Activated CD4-positive, alpha-beta T cell treated with anti-CD3 and anti-CD28 coated beads, Interleukin-2, Interleukin-6, amounts not matched to agents 100 ng/mL and 50 ng/mL, durations not matched to agents 16 hours and 8 hours (primary cell): ENCODE data around the gene KIF15.
"Not testable (repeated sequence)": the region's sequence is repeated elsewhere in the genome, so short reads cannot be mapped to it uniquely, and the experiment has no call there.

Experiments used
- DNase-seq: peaks from one replicate; pipeline ENCODE4 v3.0.0-alpha.2; 2020

Gene KIF15, protein sequence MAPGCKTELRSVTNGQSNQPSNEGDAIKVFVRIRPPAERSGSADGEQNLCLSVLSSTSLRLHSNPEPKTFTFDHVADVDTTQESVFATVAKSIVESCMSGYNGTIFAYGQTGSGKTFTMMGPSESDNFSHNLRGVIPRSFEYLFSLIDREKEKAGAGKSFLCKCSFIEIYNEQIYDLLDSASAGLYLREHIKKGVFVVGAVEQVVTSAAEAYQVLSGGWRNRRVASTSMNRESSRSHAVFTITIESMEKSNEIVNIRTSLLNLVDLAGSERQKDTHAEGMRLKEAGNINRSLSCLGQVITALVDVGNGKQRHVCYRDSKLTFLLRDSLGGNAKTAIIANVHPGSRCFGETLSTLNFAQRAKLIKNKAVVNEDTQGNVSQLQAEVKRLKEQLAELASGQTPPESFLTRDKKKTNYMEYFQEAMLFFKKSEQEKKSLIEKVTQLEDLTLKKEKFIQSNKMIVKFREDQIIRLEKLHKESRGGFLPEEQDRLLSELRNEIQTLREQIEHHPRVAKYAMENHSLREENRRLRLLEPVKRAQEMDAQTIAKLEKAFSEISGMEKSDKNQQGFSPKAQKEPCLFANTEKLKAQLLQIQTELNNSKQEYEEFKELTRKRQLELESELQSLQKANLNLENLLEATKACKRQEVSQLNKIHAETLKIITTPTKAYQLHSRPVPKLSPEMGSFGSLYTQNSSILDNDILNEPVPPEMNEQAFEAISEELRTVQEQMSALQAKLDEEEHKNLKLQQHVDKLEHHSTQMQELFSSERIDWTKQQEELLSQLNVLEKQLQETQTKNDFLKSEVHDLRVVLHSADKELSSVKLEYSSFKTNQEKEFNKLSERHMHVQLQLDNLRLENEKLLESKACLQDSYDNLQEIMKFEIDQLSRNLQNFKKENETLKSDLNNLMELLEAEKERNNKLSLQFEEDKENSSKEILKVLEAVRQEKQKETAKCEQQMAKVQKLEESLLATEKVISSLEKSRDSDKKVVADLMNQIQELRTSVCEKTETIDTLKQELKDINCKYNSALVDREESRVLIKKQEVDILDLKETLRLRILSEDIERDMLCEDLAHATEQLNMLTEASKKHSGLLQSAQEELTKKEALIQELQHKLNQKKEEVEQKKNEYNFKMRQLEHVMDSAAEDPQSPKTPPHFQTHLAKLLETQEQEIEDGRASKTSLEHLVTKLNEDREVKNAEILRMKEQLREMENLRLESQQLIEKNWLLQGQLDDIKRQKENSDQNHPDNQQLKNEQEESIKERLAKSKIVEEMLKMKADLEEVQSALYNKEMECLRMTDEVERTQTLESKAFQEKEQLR (N-terminal part only)

DNA sequence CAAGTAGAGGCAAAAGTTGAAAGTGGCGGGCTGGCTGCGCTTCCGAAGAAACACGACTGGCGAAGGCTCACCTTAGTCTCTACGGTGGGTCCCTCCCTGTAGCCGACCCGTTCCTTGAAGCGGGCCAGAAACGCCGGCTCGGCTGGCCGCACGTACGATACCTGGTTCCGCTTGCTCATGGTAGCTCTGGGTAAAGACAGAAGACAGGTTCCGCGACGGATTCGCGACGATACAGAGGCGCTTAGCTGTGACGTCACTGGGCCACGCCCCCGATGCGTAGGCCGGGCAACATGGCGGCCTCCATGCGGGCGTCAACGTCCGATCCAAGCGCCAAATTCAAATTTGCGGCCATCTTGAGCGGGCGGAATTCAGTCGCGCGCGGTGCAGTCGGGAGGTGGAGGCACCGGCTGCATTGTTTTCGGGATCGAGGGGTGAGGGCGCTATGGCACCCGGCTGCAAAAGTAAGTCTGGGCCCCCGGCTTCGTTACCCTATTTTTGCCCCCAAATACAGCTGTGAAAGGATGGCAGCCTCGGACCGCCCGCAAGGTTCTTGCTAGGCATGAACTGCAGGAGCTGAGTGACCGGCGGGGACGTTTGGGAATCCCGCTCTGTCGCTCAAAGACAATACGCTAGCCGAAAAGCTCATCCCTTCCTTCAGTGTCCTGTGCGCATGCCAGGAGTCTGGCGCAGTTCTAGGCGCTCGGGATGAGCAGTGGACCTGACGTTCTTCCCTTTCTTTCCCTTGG, at the start of gene KIF15, which contains the start of gene KIAA1143:
TSS of gene KIF15 (plus strand) at position 371 of the 746 bp plus-strand sequence. CDS start at position 443, 72 bp downstream.
TSS of gene KIAA1143 (minus strand) at position 196 of the 746 bp plus-strand sequence. CDS start at position 179, 17 bp downstream.
- DNase-seq: peak; percentile 97

- peak; percentile 25 for DNase-seq
These were observed 49.0 kb upstream of the KIF15 start, which contains the start of gene ZNF502 for GRCh38 chr3:44712455-44713075. Gene ZNF502 (plus strand): TSS chr3:44712660. CDS start chr3:44720262, 7,602 bp downstream.

DNA sequence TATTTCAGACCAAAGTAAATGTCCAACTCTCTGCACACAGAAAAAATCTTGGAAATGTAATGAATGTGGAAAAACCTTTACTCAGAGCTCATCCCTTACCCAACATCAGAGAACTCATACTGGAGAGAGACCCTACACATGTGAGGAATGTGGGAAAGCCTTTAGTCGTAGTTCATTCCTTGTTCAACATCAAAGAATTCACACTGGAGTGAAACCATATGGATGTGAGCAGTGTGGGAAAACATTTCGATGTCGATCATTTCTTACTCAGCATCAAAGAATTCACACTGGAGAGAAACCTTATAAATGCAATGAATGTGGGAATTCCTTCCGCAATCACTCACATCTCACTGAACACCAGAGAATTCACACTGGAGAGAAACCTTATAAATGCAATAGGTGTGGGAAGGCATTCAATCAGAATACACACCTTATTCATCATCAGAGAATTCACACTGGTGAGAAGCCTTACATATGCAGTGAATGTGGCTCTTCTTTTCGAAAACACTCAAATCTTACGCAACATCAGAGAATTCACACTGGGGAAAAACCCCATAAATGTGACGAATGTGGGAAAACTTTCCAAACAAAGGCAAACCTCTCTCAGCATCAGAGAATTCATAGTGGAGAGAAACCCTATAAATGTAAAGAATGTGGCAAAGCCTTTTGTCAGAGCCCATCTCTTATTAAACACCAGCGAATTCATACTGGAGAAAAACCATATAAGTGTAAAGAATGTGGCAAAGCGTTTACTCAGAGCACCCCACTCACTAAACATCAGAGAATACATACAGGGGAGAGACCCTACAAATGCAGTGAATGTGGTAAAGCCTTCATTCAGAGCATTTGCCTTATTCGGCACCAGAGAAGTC, 40.1 kb upstream of the KIF15 start:
- no peak for DNase-seq

DNA sequence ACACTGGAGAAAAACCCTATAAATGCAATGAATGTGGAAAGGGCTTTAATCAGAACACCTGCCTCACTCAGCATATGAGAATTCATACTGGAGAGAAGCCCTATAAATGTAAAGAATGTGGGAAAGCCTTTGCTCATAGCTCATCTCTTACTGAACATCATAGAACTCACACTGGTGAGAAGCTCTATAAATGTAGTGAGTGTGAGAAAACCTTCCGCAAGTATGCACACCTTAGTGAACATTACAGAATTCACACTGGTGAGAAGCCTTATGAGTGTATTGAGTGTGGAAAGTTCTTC, 39.5 kb upstream of the KIF15 start:
- DNase-seq: no peak

- DNase-seq: peak; percentile 70
These were observed 32.1 kb upstream of the KIF15 start, which contains the start of gene ZNF501 for GRCh38 chr3:44729384-44729910. Gene ZNF501 (plus strand): TSS chr3:44729635. CDS start chr3:44734422, 4,787 bp downstream.

DNA sequence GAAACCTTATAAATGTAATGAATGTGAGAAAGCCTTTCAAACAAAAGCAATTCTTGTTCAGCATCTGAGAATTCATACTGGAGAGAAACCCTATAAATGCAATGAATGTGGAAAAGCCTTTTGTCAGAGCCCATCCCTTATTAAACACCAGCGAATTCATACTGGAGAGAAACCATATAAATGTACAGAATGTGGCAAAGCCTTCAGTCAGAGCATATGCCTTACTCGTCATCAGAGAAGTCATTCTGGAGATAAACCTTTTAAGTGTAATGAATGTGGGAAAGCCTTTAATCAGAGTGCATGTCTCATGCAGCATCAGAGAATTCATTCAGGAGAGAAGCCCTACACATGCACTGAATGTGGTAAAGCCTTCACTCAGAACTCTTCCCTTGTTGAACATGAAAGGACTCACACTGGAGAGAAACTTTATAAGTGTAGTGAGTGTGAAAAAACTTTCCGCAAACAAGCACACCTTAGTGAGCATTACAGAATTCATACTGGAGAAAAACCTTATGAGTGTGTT, 26.9 kb upstream of the KIF15 start:
- DNase-seq: no peak

DNA sequence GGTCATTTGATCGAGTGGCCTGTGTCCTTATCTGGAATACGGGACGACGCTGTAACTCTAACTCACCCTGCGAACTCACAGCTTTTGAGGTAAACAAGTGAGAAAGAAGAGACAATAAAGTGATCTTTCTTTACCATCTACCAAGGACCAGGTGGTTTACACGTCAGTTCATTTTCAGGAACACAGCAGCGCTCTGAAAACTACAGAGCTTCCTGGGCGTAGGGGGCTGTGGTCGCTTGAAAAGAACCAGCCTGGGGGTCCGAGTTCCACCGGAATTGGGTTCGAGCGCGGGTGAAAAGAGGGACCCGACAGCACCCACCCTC, 532 bp upstream of the KIF15 start:
- no peak for DNase-seq

GRCh38 chr3:44762170-44762677, 630 bp downstream of the KIF15 start:
- DNase-seq: peak; percentile 8

DNA sequence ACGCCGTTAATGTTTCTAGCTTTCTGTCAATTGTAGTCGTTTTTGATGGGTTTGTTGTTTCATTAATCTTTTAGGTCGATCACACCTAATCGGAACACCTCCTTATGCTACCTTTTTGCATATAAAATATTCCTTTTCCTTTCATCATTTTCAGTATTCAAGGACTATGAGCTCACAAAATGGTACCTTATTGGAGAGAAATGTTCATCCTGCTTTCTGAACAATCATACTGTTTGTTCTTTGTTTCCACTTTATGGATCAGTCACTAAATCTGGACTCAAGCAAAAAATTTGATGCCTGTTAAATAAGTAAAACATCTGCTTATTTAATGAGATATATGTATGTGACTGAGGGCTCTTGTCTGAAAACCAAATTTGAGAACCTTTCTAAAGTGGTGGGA, 1.1 kb downstream of the KIF15 start:
- DNase-seq: no peak

GRCh38 chr3:44764248-44764647, 2.7 kb downstream of the KIF15 start:
- DNase-seq: no peak

DNA sequence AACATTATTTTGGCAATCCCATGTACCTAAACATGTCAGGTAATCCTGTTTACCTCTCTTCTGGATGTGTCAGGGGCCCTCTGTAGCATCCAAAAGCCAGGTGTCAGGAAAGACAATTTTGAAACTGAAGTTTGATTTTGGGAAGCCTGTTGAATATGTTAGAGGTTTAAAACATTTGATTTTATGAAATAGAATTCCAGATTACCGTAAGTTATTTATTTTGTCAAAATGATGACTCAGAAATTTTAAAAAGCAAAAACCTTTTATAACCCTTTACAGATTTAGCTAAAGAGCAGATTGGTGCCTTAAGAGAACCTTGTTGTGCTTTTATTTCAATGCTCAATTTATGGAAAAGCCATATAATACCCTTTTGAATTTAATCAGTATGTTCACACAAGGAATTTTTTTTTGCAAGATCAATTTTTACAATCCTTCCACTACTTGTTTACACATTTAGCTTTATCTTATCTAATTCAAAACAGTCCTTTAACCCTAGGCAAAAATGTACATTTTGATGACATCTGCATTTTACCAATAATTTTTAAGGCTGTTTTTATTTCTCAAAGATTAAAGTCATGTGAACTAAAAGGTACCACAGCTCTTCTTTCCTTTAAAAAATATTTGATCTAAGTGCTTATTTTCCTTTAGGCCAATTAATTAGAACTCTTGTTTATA, 10.0 kb downstream of the KIF15 start:
- no peak for DNase-seq

GRCh38 chr3:44772099-44772442, 10.5 kb downstream of the KIF15 start:
- no peak for DNase-seq

DNA sequence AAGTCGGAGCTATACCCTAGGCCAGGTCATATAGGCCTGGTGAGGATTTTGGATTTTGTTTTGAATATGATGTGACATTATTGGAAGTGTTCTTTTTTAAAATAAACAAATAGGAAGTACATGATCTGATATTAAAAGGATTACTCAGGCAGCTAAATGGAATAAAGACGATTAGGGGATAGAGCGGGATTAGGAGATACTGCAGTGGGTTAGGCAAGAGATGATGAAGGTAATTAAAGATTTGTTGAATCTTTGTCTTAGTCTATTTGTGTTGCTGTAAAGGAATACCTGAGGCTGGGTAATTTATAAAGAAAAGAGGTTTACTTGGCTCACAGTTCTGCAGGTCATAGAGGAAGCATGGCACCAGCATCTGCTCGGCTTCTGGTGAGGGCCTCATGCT, 21.3 kb downstream of the KIF15 start:
- no peak for DNase-seq

GRCh38 chr3:44795197-44795596, 33.6 kb downstream of the KIF15 start:
- DNase-seq: no peak

DNA sequence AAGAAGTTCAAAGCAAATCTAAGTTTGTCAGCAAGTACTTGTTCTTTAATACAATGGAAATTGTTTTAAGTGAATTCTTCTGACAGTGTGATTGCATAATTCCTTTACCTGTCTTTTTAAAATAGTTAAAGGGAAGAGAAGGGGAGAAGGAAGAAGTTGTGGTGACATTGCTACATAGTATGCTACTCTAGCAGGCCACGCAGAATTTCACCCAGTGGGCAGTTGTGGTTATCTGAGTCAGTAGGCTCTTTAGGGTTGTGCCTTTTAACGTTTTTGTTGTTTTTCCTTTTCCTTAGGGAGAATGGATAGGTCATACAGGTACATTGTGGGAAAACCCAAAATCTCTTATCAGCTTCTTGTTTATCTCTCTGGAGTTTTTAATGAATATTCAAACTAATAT, 40.4 kb downstream of the KIF15 start:
- no peak for DNase-seq

- DNase-seq: no peak
These were observed 41.7 kb downstream of the KIF15 start for GRCh38 chr3:44803298-44803697.

DNA sequence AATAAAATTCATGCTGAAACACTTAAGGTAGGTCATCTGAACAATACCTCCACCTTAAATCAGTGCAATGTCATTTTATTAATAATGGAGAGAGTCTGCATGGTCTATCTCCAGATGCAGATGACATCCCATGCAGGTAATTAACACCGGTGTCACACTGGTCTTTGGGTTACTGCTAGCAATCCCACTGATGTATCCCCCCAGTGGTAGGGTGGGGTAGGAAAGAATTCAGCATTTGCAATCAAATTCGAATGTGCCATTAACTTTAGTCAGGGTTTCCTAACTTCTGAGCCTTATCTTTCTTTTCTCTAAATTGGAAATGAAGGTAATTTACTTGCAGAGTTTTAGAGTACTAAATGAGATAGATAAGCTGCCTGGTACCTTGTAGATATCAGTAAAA, 44.4 kb downstream of the KIF15 start:
- no peak for DNase-seq

DNA sequence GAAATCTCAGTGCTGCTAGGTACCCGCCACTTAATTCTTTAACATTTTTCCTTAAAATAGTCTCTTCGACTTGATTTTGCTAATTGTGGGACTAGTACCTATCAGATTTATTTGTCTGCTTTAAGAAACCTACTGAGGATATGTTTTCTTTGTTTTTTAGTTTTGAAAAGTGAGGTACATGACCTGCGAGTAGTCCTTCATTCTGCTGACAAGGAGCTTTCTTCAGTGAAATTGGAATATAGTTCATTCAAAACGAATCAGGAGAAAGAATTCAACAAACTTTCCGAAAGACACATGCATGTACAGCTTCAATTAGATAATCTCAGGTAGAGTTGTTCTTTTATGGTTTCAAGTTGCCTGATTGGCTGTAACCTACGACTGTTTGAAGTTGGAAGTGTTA, 53.2 kb downstream of the KIF15 start:
- no peak for DNase-seq

DNA sequence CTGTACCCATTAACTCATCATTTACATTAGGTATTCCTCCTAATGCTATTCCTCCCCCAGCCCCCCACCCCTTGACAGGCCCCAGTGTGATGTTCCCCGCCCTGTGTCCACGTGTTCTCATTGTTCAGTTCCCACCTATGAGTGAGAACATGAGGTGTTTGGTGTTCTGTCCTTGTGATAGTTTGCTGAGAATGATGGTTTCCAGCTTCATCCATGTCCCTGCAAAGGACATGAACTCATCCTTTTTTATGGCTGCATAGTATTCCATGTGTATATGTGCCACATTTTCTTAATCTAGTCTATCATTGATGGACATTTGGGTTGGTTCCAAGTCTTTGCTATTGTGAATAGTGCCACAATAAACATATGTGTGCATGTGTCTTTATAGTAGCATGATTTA, 54.7 kb downstream of the KIF15 start:
- not testable (repeated sequence) for DNase-seq
